Measurements from ENCODE around the gene GSS. TPM values are rescaled to one million over a fixed set of nuclear protein-coding genes. Genes with fewer than 3 reads are reported as not detected.

GSS gene
- total RNA-seq = 64.1 and 68.0 TPM in 2 replicates

DNA sequence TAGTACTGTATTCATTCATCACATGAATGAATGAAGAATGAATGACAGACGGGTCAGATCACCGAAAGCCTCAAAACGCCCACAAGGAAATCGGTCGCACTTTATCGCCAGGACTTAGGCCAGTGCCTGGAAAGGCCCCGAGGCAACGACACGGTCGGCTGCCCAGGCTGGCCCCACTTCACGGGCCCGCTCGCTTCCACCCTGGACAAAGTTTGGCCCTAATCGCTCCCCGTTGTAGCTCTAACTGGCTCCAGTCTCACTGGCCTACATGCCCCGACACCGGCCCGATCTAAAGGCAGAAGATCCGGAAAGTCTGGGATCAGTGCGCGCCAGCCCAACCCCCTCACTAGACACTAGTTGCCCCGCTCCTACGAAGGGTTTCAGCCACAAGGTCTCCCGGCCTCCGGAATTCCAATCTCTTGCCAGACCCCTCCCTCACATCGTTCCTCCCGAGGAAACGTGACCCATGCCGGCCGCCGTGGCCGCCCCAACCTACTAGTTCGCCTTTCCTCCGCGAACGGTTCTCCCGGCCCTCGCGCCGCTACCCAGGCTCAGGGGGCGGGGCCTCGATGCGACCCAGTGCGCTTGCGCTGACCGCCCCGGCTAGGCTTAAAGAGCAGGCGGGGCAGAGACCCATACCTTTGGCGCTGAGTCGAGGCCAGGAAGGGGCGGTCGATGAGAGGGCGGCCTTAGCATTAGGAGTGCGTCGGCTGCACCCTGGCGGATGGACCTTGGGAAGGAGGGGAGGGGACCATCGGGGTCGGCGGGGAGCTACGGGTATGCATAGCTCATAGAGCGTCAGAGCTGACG, at the start of gene GSS, which contains the start of gene MYH7B:
Gene GSS (minus strand): TSS at position 576 of the 810 bp plus-strand sequence. CDS start 3,954 bp downstream, outside the sequence.
Gene MYH7B (plus strand): TSS at position 638 of the 810 bp plus-strand sequence. CDS start 22,138 bp downstream, outside the sequence.
- peaks cover 3% of the 10 kb centered on the region for H3K27me3 Mint-ChIP-seq (ENCODE audit: insufficient read depth)
- peaks cover 10% of the 10 kb centered on the region for H3K36me3 Mint-ChIP-seq (ENCODE audit: low read depth)
- H3K27ac Mint-ChIP-seq = peak within 1 kb of the TSS; percentile 95
- peak within 1 kb of the TSS; percentile 94 for H3K4me3 Mint-ChIP-seq
- H3K9me3 Mint-ChIP-seq = no peaks in the 10 kb centered on the region
- intact Hi-C loops (cut with micrococcal nuclease) = loop anchor here (1.0 to 10.0 kb wide), 9 partner anchors 37 to 586 kb away; partner anchors contain the start of genes ACSS2, EDEM2, MMP24OS and PIGU
- peak; percentile 97 for DNase-seq (ENCODE audit: low spot score)
- peaks cover 24% of the 10 kb centered on the region for H3K4me1 Mint-ChIP-seq (ENCODE audit: low read depth)

DNA sequence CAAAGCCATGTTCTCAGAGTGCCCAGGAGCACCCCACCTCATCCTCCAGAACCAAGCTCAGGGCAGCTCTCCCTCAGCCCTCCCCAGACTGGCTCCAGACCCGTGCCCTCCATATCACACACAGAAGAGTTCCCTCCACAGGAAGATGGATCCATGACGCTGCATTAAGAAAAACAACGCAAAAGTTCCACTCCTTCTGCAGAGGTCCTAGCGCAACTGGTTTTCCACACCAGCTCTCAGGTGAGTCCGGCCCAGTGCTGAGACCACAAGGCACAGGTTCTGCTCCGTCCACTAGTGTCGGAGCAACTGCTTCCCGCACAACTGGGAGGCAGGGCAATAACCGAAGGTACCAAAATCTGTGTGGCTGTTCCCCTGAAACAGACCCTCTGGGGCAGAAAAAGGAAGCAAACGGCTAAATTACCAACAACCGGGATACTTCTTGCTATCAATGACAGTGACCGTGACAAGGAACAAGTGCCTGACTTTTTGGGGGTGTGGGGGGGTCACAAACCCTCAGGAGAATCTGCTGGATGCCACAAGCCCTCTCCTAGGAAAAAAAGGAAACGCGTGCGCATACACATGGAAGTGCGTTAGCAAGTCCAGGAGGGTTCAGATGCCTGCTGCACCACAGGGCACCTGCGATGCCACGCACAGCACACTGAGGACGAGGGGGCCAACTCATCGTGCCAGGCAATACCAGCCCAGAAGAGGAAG, 49.3 kb upstream of the GSS start:
- peaks cover 28% of the 10 kb centered on the region for H3K36me3 Mint-ChIP-seq (ENCODE audit: low read depth)
- no peak overlapping the region for H3K4me3 Mint-ChIP-seq
- H3K9me3 Mint-ChIP-seq = no peaks in the 10 kb centered on the region
- intact Hi-C loops (cut with micrococcal nuclease) = loop anchor here (5.0 kb wide), 1 partner anchor 133 kb away; the partner anchor contains the start of gene GGT7
- no peaks in the 10 kb centered on the region for H3K4me1 Mint-ChIP-seq (ENCODE audit: low read depth)
- no peaks in the 10 kb centered on the region for H3K27me3 Mint-ChIP-seq (ENCODE audit: insufficient read depth)
- no peak overlapping the region for H3K27ac Mint-ChIP-seq
- no peak for DNase-seq (ENCODE audit: low spot score)

DNA sequence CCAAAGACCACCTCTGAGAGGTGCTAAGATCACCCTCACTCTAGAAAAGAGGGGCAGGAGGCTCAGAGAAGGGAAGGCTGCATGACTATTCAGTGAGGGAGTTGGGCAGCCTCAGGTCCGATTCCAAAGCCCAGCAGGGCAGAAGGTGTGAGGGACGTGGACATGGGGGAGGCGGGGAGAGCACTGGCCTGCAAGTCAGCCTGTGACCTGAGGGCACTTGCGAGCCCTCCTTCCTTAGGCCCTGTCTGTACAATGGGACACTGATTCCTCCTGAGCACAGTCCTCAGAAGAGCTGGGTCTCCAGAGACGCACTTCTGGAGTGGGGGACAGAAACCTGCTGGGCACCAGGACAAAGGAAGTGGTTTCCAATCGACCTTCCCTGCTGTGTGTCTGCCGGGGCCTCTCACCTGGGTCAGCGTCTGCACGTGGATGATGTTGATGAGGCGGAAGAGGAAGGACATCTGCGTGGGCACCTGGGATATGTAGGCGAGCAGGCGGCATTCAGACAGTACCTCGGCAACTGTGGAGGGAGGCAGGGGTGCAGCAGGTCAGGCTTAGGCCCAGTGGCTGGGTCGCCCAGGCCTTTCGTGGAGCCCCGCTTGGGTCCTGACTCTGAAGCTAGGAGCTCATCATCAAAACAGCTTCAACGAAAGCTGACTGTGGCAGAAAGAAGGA, 48.6 kb upstream of the GSS start:
- peaks cover 25% of the 10 kb centered on the region for H3K36me3 Mint-ChIP-seq (ENCODE audit: low read depth)

DNA sequence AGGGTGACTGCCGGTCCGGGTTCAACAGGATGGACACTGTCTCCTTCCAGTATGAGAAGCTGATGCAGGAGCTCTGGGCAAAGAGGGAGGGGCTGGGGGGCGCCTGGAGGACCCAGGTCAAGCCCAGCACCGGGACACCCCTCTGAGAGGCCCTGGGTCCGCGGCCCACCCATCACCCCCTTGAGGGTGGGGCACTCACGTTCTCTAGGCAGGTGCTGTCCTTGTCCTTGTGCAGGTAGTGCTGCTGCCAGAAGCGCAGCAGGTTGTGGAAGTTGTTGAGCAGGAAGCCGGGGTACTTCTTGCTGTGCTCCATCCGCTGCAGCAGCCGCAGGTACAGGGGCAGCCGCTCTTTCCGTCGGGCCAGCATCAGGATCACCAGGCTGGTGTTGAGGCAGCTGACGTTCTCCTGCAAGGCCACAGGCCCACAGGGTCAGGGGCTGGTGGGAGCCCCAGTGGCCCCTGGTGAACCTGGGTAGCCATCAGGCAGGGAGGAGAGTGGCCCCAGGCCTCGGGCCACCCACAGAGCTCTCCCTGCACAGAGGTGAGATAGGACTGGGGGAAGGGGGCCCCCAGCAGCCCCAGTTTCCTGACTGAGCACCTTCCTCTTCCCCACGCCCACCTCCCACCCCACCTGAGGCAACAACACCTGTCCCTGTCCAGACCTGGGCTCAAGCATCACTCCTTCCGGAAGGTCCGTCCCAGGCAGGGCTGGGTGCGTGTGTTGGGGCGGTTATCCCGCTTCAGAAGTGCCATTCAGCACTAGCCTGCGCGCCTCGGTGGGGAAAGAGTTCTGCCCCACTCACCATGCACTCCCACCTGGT, 47.8 kb upstream of the GSS start:
- H3K27me3 Mint-ChIP-seq (ENCODE audit: insufficient read depth) = no peaks in the 10 kb centered on the region
- H3K9me3 Mint-ChIP-seq = no peaks in the 10 kb centered on the region
- H3K27ac Mint-ChIP-seq = no peak overlapping the region
- DNase-seq (ENCODE audit: low spot score) = no peak
- H3K36me3 Mint-ChIP-seq (ENCODE audit: low read depth) = peaks cover 22% of the 10 kb centered on the region
- no peak overlapping the region for H3K4me3 Mint-ChIP-seq
- H3K4me1 Mint-ChIP-seq (ENCODE audit: low read depth) = no peaks in the 10 kb centered on the region
- intact Hi-C loops (cut with micrococcal nuclease) = loop anchor here (5.0 kb wide), 1 partner anchor 131 kb away; the partner anchor contains the start of gene GGT7

More for the DNA sequence above, 48.6 kb upstream of the GSS start:
- Mint-ChIP-seq H3K9me3 (no peaks in the 10 kb centered on the region), H3K4me1 (ENCODE audit: low read depth) (no peaks in the 10 kb centered on the region), H3K27me3 (ENCODE audit: insufficient read depth) (no peaks in the 10 kb centered on the region), H3K4me3 (no peak overlapping the region), H3K27ac (no peak overlapping the region)
- no peak for DNase-seq (ENCODE audit: low spot score)
- intact Hi-C loops (cut with micrococcal nuclease) = loop anchor here (5.0 kb wide), 1 partner anchor 132 kb away; the partner anchor contains the start of gene GGT7

DNA sequence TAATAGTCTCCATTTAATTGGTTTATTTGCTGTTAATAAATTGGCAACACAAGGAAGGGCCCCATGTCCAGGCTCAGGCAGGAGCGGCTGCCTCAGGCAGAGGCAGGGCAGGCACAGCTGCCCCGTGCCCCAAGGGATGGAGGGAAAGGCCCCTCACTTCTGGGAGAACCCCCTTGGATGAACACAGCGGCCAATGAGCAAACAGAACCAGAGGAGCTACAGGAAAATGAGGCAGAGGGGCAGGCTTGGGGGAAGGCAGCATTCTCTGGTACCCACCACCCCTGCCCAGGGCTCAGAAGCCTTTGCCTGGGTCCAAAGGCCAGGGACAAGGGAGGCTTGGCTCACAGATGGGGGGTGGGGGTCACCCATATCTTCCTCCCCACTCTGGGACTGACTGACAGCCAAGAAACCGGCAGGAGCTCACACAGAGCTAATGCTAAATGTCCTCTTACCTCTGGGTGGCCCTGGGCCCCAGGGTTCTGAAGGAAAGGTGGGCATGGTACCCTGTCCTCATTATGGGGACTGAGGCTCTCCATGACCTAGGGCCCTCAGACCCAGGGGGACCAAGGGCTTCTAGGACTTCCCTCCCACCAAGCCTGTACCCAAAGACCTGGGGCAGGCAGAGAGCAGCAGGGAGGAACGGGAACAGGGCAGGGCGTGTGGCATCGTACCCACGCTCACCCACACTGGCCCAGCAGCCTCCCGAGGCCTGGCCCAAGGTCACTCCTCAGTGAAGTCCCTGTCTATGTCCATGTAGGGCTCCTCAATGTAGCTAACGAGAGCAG, 47.0 kb upstream of the GSS start:
- Mint-ChIP-seq H3K9me3 (no peaks in the 10 kb centered on the region), H3K4me1 (ENCODE audit: low read depth) (no peaks in the 10 kb centered on the region), H3K4me3 (no peak overlapping the region), H3K27ac (no peak overlapping the region), H3K27me3 (ENCODE audit: insufficient read depth) (no peaks in the 10 kb centered on the region), H3K36me3 (ENCODE audit: low read depth) (peaks cover 26% of the 10 kb centered on the region)
- no peak for DNase-seq (ENCODE audit: low spot score)
- intact Hi-C loops (cut with micrococcal nuclease) = loop anchor here (5.0 kb wide), 1 partner anchor 130 kb away; the partner anchor contains the start of gene GGT7

DNA sequence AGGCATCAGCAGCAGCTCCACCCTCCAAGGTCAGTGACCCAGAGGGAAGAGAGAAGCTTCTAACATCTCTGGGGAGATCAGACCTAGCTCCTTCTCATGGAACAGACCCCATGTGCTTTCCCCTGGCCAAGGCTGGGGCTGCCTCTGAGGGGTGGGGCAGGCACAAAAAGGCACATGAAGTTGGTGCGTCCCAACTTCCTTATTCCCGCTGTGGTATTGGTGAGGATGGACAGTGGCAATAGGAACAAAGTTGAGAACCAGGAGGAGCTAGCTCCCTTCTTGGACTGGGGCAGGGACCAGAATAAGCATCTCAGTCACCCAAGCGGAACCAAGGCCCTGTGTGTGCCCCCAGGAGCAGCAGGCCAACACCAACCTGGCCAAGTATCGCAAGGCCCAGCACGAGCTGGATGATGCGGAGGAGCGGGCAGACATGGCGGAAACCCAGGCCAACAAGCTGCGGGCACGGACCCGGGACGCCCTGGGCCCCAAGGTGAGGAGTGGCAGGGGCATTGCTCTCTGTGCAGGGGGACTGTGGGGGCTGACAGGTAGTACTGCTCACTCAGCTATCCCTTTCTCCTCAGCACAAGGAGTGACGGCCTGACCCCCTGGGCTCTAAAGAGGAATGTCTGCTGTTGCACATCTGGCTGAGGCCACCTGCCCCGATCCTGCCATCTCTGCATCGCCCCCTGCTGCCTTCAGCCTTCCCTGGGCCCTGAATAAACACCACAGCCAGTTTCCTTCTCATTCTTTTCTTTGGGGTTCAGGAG, 46.2 kb upstream of the GSS start:
- Mint-ChIP-seq H3K9me3 (no peaks in the 10 kb centered on the region), H3K36me3 (ENCODE audit: low read depth) (peaks cover 25% of the 10 kb centered on the region), H3K27ac (no peak overlapping the region), H3K4me1 (ENCODE audit: low read depth) (no peaks in the 10 kb centered on the region), H3K4me3 (no peak overlapping the region), H3K27me3 (ENCODE audit: insufficient read depth) (no peaks in the 10 kb centered on the region)
- intact Hi-C loops (cut with micrococcal nuclease) = loop anchor here (5.0 kb wide), 1 partner anchor 129 kb away; the partner anchor contains the start of gene GGT7
- no peak for DNase-seq (ENCODE audit: low spot score)

DNA sequence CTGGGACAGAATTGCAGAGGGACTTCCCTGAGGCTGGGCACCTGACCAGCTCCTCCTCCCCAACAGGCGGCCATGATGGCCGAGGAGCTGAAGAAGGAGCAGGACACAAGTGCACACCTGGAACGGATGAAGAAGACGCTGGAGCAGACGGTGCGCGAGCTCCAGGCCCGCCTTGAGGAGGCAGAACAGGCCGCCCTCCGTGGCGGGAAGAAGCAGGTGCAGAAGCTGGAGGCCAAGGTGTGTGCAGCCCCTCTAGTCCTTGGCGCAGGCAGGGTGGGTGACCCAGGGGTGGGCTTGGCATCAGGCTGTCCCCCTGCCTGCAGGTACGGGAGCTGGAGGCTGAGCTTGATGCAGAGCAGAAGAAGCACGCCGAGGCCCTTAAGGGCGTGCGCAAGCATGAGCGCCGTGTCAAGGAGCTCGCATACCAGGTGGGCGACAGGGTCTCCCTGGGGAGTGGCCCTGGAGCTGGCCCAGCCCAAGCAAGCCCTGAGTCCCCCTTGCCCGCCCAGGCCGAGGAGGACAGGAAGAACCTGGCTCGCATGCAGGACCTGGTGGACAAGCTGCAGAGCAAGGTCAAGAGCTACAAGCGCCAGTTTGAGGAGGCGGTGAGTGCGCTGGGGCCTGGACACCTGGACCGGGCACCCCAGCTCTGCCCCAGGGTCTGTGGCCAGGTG, 45.5 kb upstream of the GSS start:
- Mint-ChIP-seq H3K27ac (no peak overlapping the region), H3K4me1 (ENCODE audit: low read depth) (no peaks in the 10 kb centered on the region), H3K9me3 (no peaks in the 10 kb centered on the region), H3K36me3 (ENCODE audit: low read depth) (peaks cover 24% of the 10 kb centered on the region), H3K4me3 (no peak overlapping the region), H3K27me3 (ENCODE audit: insufficient read depth) (no peaks in the 10 kb centered on the region)
- no peak for DNase-seq (ENCODE audit: low spot score)
- intact Hi-C loops (cut with micrococcal nuclease) = loop anchor here (5.0 kb wide), 1 partner anchor 129 kb away; the partner anchor contains the start of gene GGT7

DNA sequence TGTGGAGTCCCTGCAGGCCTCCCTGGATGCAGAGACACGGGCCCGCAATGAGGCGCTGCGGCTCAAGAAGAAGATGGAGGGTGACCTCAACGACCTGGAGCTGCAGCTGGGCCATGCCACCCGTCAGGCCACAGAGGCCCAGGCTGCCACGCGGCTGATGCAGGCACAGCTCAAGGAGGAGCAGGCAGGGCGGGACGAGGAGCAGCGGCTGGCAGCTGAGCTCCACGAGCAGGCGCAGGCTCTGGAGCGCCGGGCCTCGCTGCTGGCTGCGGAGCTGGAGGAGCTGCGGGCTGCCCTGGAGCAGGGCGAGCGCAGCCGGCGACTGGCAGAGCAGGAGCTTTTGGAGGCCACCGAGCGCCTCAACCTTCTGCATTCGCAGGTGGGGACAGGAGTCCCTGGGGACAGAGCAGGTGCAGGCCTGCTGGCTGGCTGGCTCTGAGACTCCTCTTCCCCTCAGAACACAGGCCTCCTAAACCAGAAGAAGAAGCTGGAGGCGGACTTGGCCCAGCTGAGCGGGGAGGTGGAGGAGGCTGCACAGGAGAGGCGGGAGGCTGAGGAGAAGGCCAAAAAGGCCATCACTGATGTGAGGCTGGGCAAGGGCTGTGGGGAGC, 44.8 kb upstream of the GSS start:
- no peak overlapping the region for H3K4me3 Mint-ChIP-seq
- no peak for DNase-seq (ENCODE audit: low spot score)
- intact Hi-C loops (cut with micrococcal nuclease) = loop anchor here (5.0 kb wide), 1 partner anchor 128 kb away; the partner anchor contains the start of gene GGT7
- H3K4me1 Mint-ChIP-seq (ENCODE audit: low read depth) = no peaks in the 10 kb centered on the region
- H3K27me3 Mint-ChIP-seq (ENCODE audit: insufficient read depth) = no peaks in the 10 kb centered on the region
- H3K36me3 Mint-ChIP-seq (ENCODE audit: low read depth) = peaks cover 25% of the 10 kb centered on the region
- H3K9me3 Mint-ChIP-seq = no peaks in the 10 kb centered on the region
- H3K27ac Mint-ChIP-seq = no peak overlapping the region

DNA sequence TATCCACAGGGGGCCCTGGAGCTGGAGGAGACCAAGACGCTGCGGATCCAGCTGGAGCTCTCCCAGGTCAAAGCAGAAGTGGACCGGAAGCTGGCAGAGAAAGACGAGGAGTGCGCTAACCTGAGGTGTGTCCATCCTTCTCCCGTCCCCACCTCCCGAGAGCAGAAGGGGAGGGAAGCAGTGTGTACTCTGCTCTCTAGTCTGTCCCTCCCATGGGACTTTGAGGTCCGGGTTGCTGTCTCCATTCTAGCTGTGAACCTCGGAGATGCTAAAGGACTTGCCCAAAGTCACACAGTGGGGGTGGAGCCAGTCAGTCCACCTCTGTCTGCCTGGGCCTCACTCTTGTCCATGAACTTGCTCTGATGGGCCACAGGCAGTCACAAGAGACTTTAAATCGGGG, 44.2 kb upstream of the GSS start:
- H3K36me3 Mint-ChIP-seq (ENCODE audit: low read depth) = peaks cover 29% of the 10 kb centered on the region

DNA sequence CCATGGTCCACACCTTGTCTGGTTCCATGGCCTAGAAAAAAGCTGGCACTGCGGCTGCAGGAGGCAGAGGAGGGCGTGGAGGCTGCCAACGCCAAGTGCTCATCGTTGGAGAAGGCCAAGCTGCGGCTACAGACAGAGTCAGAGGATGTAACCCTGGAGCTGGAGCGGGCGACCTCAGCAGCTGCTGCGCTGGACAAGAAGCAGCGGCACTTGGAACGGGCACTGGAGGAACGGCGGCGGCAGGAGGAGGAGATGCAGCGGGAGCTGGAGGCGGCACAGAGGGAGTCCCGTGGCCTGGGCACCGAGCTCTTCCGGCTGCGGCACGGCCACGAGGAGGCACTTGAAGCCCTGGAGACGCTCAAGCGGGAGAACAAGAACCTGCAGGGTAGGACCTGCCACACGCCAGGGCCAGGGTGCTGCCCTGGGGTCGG, 43.4 kb upstream of the GSS start:
- Mint-ChIP-seq H3K27me3 (ENCODE audit: insufficient read depth) (no peaks in the 10 kb centered on the region), H3K4me3 (no peak overlapping the region), H3K4me1 (ENCODE audit: low read depth) (no peaks in the 10 kb centered on the region), H3K27ac (no peak overlapping the region), H3K36me3 (ENCODE audit: low read depth) (peaks cover 29% of the 10 kb centered on the region), H3K9me3 (no peaks in the 10 kb centered on the region)
- DNase-seq (ENCODE audit: low spot score) = no peak
- intact Hi-C loops (cut with micrococcal nuclease) = no loop called here

More for the DNA sequence above, 44.2 kb upstream of the GSS start:
- H3K27ac Mint-ChIP-seq = no peak overlapping the region
- intact Hi-C loops (cut with micrococcal nuclease) = loop anchor here (5.0 kb wide), 1 partner anchor 127 kb away; the partner anchor contains the start of gene GGT7
- no peak overlapping the region for H3K4me3 Mint-ChIP-seq
- no peaks in the 10 kb centered on the region for H3K9me3 Mint-ChIP-seq
- no peaks in the 10 kb centered on the region for H3K27me3 Mint-ChIP-seq (ENCODE audit: insufficient read depth)
- DNase-seq (ENCODE audit: low spot score) = no peak
- no peaks in the 10 kb centered on the region for H3K4me1 Mint-ChIP-seq (ENCODE audit: low read depth)
